Thoracic aorta (tissue), 2 donors: Measurements from ENCODE around the gene ARHGDIA. TPM values are rescaled to one million over a fixed set of nuclear protein-coding genes. Genes with fewer than 3 reads are reported as not detected.
A peak's percentile ranks its signal among the peaks of the same experiment; 100 is the strongest.

Experiments used
- ATAC-seq: fragments of 150-250 bp; one replicate; pipeline ENCODE4 v1.8.0; 2017; ENCODE audit warnings: low read depth; ENCODE audit not compliant: insufficient number of reproducible peaks, low FRiP score
- DNase-seq: peaks from one replicate; pipeline ENCODE4 v3.0.0-alpha.2; 2020; ENCODE audit warnings: low spot score
- H3K27ac ChIP-seq, 2 donors: fragments of 200-600 bp; sonication (generic); 1 replicate in 1 of 2; 2 replicates in 1 of 2; pipeline ENCODE4 v1.5.1; 2016; ENCODE audit warnings: mild to moderate bottlenecking in 2 of 2, moderate library complexity in 2 of 2
- H3K27me3 ChIP-seq: fragments of 200-600 bp; sonication (generic); replicated peaks from 2 replicates; pipeline ENCODE4 v1.6.0; 2016; ENCODE audit warnings: mild to moderate bottlenecking; ENCODE audit not compliant: insufficient read depth
- H3K36me3 ChIP-seq: fragments of 200-600 bp; sonication (generic); one replicate; pipeline ENCODE4 v1.5.1; 2016
- H3K4me1 ChIP-seq, 2 donors: fragments of 200-600 bp; sonication (generic); 1 replicate in 1 of 2; 2 replicates in 1 of 2; pipeline versions ENCODE4 v1.5.1 to v1.6.0; 2016; ENCODE audit warnings: low read depth in 2 of 2, mild to moderate bottlenecking in 1 of 2; ENCODE audit not compliant: control insufficient read depth in 1 of 2
- H3K4me3 ChIP-seq: fragments of 200-600 bp; sonication (generic); 2 replicates; pipeline ENCODE4 v1.5.1; 2016; ENCODE audit warnings: mild to moderate bottlenecking
- H3K9me3 ChIP-seq: fragments of 200-600 bp; sonication (generic); 2 replicates; pipeline ENCODE4 v1.5.1; 2016
- total RNA-seq, 2 donors: library from RNA; depleted of rRNA; stranded (reverse); fragments of >200 nt; gene quantifications; one replicate each; pipeline versions ENCODE4 v1.1.0 to v1.2.3, GENCODE V29; 2016
- TF ChIP-seq, protein P1 (sequence below): fragments of 200-600 bp; sonication (generic); IDR thresholded peaks from one replicate; pipeline ENCODE4 v1.5.1; 2019; ENCODE audit warnings: antibody characterized with exemption

The ARHGDIA gene
- total RNA-seq, 2 donors from 2014 or later: 206 to 324 TPM

DNA sequence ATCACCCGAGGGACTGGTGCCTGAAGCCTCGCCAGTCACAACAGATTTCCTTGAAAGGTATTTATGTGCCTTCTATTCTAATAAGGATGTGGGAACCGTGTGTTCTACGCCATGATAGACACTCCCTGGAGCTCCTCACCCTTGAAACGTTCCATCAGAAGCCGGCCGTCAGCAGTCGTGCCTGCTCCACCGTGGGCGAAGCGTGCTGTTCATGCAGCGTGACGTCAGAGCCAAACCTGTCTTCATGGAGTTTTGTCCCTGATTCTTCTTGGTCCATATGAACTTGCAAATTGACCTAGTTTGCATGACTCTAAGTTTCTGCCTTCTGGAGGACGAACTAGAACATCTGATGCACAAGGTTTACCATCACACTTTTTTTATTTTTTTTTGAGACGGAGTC, 31.8 kb downstream of the ARHGDIA start:
- DNase-seq (no peak), ATAC-seq (no peak)
- Histone ChIP-seq H3K27me3 (no peaks in the 10 kb centered on the region), H3K27ac (no peak overlapping the region), H3K9me3 (no peaks in the 10 kb centered on the region), H3K36me3 (peaks cover 19% of the 10 kb centered on the region), H3K4me1 (peaks cover 0 to under 1% of the 10 kb centered on the region in 2 donors), H3K4me3 (no peak overlapping the region)
- TF ChIP-seq, protein P1, sequence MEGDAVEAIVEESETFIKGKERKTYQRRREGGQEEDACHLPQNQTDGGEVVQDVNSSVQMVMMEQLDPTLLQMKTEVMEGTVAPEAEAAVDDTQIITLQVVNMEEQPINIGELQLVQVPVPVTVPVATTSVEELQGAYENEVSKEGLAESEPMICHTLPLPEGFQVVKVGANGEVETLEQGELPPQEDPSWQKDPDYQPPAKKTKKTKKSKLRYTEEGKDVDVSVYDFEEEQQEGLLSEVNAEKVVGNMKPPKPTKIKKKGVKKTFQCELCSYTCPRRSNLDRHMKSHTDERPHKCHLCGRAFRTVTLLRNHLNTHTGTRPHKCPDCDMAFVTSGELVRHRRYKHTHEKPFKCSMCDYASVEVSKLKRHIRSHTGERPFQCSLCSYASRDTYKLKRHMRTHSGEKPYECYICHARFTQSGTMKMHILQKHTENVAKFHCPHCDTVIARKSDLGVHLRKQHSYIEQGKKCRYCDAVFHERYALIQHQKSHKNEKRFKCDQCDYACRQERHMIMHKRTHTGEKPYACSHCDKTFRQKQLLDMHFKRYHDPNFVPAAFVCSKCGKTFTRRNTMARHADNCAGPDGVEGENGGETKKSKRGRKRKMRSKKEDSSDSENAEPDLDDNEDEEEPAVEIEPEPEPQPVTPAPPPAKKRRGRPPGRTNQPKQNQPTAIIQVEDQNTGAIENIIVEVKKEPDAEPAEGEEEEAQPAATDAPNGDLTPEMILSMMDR: no peak

GRCh38 chr17:81838753-81839255, 32.3 kb downstream of the ARHGDIA start:
- Histone ChIP-seq H3K9me3 (no peaks in the 10 kb centered on the region), H3K27me3 (no peaks in the 10 kb centered on the region), H3K27ac (no peak overlapping the region), H3K4me3 (no peak overlapping the region), H3K36me3 (peaks cover 14% of the 10 kb centered on the region), H3K4me1 (peaks cover under 1 to 5% of the 10 kb centered on the region in 2 donors)
- DNase-seq (no peak), ATAC-seq (no peak)
- TF ChIP-seq, protein P1: no peak

GRCh38 chr17:81837641-81838040, 33.5 kb downstream of the ARHGDIA start:
- H3K27ac ChIP-seq: no peak overlapping the region
- peaks cover 3 to 10% of the 10 kb centered on the region in 2 donors for H3K4me1 ChIP-seq
- H3K27me3 ChIP-seq: no peaks in the 10 kb centered on the region
- no peak for DNase-seq
- no peak overlapping the region for H3K4me3 ChIP-seq
- no peak for ATAC-seq
- H3K36me3 ChIP-seq: peaks cover 2% of the 10 kb centered on the region
- H3K9me3 ChIP-seq: no peaks in the 10 kb centered on the region
- TF ChIP-seq, protein P1: no peak

DNA sequence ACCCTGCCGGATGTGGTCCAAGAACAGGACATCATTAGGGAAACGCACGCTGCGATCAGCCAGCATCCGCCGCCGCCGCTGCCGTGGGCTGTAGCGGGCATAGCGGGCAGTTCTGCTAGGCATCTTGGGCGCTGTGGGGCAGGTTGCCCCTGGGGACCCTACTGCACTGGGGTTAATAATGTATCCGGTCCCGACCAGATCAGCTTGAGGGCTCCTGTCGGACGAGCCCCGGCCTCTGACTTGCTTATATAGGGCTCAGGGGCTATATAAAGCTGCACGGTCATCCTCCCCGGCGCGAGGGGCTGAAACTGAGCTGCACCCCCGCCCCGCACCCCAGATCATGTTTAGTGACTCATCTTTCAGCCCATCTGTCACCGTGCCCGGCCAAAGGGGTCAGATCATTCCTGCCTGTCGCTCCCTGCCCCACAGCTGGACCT, 36.3 kb downstream of the ARHGDIA start, which contains the start of gene PPP1R27:
TSS of gene PPP1R27 (minus strand) at position 220 of the 437 bp plus-strand sequence. CDS start at position 123, 97 bp downstream.
- Histone ChIP-seq H3K27me3 (no peaks in the 10 kb centered on the region), H3K9me3 (no peaks in the 10 kb centered on the region), H3K36me3 (no peaks in the 10 kb centered on the region), H3K4me3 (peak within 1 kb of the TSS; percentile 92), H3K4me1 (peaks cover 15 to 28% of the 10 kb centered on the region in 2 donors), H3K27ac (peak within 1 kb of the TSS in 1 of 2 donors; percentile 86)
- TF ChIP-seq, protein P1: no peak
- DNase-seq: no peak
- no peak for ATAC-seq

DNA sequence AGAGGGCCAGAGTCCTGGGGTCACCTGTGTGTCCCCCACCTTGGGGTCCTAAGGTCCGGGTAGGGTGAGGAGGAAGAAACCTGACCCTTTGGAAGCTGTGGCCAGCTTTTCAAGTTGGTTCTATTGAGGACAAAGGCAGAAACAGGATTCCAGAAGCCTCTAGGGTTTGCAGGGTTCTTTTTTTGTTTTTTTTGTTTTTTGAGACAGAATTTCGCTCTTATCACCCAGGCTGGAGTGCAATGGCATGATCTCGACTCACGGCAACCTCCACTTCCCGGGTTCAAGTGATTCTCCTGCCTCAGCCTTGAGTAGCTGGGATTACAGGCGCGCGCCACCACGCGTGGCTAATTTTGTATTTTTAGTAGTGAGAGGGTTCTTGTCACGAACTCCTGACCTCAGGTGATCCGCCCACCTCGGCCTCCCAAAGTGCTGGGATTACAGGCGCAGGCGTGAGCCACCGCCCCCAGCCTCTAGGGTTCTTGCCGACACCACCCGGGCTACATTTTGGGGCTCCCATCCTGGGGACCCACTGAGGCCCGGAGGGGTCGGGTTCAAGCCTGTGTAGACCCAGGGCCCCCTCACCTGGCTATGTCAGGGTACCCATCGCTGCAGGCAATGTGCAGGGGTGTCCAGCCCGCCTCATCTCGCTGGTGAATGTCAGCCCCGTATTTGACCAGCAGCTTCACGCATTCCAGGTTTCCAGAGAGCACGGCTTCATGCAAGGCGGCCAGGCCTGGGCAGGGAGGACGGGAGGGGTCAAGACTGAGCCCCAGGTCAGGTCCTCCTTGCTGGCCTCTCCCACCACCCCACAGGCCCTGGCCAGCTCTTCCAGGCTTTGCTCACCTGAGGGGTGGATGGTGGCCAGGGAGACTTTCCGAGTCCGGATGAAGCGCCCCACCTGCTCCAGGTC, 37.0 kb downstream of the ARHGDIA start:
- Histone ChIP-seq H3K27me3 (no peaks in the 10 kb centered on the region), H3K4me1 (peaks cover 15 to 28% of the 10 kb centered on the region in 2 donors), H3K36me3 (no peaks in the 10 kb centered on the region), H3K9me3 (no peaks in the 10 kb centered on the region), H3K27ac (peak overlapping the region; percentile 76 to 86), H3K4me3 (peak overlapping the region; percentile 92)
- DNase-seq (no peak), ATAC-seq (no peak)
- TF ChIP-seq, protein P1: no peak
